ENCODE data around the gene RASL12.

GRCh38 chr15:65028921-65029735 is 38.7 kb downstream of the RASL12 start, which contains the start of gene MTFMT:
- TF ChIP-seq, protein P1, sequence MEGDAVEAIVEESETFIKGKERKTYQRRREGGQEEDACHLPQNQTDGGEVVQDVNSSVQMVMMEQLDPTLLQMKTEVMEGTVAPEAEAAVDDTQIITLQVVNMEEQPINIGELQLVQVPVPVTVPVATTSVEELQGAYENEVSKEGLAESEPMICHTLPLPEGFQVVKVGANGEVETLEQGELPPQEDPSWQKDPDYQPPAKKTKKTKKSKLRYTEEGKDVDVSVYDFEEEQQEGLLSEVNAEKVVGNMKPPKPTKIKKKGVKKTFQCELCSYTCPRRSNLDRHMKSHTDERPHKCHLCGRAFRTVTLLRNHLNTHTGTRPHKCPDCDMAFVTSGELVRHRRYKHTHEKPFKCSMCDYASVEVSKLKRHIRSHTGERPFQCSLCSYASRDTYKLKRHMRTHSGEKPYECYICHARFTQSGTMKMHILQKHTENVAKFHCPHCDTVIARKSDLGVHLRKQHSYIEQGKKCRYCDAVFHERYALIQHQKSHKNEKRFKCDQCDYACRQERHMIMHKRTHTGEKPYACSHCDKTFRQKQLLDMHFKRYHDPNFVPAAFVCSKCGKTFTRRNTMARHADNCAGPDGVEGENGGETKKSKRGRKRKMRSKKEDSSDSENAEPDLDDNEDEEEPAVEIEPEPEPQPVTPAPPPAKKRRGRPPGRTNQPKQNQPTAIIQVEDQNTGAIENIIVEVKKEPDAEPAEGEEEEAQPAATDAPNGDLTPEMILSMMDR (IDR thresholded peaks at IDR 0.05) = 0 out of 2 replicates have a peak, but pooled peaks have one; percentile 15
- TF ChIP-seq REST (IDR thresholded peaks at IDR 0.05; ENCODE audit: insufficient read depth in 1 of 2, low read depth in 2 of 2, low read length in 1 of 2) = no peak
- TF ChIP-seq POLR2AphosphoS5 (IDR thresholded peaks at IDR 0.05; ENCODE audit: low read depth, low read length) = peak; percentile 96

All from Panc1 (cell line).